Tibial artery (tissue), 4 donors: ENCODE measurements around the gene RUSC2.

Experiments used
- DNase-seq, 2 donors: peaks; one replicate each; pipeline ENCODE4 v3.0.0-alpha.2; 2019
- H3K27ac ChIP-seq, 2 donors: fragments of 200-600 bp; sonication (generic) in 1 of 2; 1 replicate in 1 of 2; 2 replicates in 1 of 2; pipeline ENCODE4 v1.5.1; 2018 to 2019; ENCODE audit warnings: mild to moderate bottlenecking in 1 of 2
- H3K27me3 ChIP-seq, 2 donors: fragments of 200-600 bp; sonication (generic) in 1 of 2; one replicate each; pipeline versions ENCODE4 v1.5.1 to v1.6.0; 2016 to 2019
- H3K36me3 ChIP-seq, 3 donors: fragments of 200-600 bp; sonication (generic) in 2 of 3; one replicate each; pipeline ENCODE4 v1.5.1; 2016 to 2019; ENCODE audit warnings: mild to moderate bottlenecking in 2 of 3
- H3K4me1 ChIP-seq, 4 donors: fragments of 200-600 bp; sonication (generic) in 2 of 4; 1 replicate in 3 of 4; 2 replicates in 1 of 4; pipeline ENCODE4 v1.5.1; 2016 to 2019
- H3K4me3 ChIP-seq, 2 donors: fragments of 200-600 bp; sonication (generic) in 1 of 2; 1 replicate in 1 of 2; 2 replicates in 1 of 2; pipeline ENCODE4 v1.5.1; 2018 to 2019; ENCODE audit warnings: mild to moderate bottlenecking in 2 of 2
- H3K9me3 ChIP-seq, 3 donors: fragments of 200-600 bp; sonication (generic) in 1 of 3; one replicate each; pipeline ENCODE4 v1.5.1; 2016 to 2019
- intact Hi-C: fragments of 100-400 bp; cut with DNase I; formaldehyde crosslinking; loops from one replicate; pipeline ENCODE4 v1.15.0; 2023; ENCODE audit warnings: low total_unique reads
- TF ChIP-seq, protein P1 (sequence below), 2 experiments: fragments of 200-600 bp in 1 of 2; fragments of 450-650 bp in 1 of 2; IDR thresholded peaks; one replicate each; pipeline ENCODE4 v1.5.1; 2017 to 2019; ENCODE audit warnings: antibody characterized with exemption in 2 of 2, mild to moderate bottlenecking in 1 of 2, moderate library complexity in 1 of 2

Gene RUSC2

GRCh38 chr9:35506359-35506758, 16.4 kb downstream of the RUSC2 start:
- intact Hi-C loops = no loop called here
- Histone ChIP-seq H3K4me1 (peaks cover 0 to 80% (median 28%) of the 10 kb centered on the region in 4 donors), H3K27me3 (no peaks in the 10 kb centered on the region), H3K36me3 (no peaks in the 10 kb centered on the region), H3K9me3 (no peaks in the 10 kb centered on the region), H3K4me3 (no peak overlapping the region), H3K27ac (no peak overlapping the region)
- TF ChIP-seq, protein P1, sequence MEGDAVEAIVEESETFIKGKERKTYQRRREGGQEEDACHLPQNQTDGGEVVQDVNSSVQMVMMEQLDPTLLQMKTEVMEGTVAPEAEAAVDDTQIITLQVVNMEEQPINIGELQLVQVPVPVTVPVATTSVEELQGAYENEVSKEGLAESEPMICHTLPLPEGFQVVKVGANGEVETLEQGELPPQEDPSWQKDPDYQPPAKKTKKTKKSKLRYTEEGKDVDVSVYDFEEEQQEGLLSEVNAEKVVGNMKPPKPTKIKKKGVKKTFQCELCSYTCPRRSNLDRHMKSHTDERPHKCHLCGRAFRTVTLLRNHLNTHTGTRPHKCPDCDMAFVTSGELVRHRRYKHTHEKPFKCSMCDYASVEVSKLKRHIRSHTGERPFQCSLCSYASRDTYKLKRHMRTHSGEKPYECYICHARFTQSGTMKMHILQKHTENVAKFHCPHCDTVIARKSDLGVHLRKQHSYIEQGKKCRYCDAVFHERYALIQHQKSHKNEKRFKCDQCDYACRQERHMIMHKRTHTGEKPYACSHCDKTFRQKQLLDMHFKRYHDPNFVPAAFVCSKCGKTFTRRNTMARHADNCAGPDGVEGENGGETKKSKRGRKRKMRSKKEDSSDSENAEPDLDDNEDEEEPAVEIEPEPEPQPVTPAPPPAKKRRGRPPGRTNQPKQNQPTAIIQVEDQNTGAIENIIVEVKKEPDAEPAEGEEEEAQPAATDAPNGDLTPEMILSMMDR (IDR thresholded peaks at IDR 0.05) = no peak
- no peak for DNase-seq

- no peak for DNase-seq
- H3K36me3 ChIP-seq = no peaks in the 10 kb centered on the region
- intact Hi-C loops = no loop called here
- H3K4me1 ChIP-seq = peaks cover 0 to 83% (median 32%) of the 10 kb centered on the region in 4 donors
- peak overlapping the region; percentile 77 to 87 for H3K27ac ChIP-seq
- H3K27me3 ChIP-seq = no peaks in the 10 kb centered on the region
- TF ChIP-seq, protein P1 (IDR thresholded peaks at IDR 0.05) = no peak
- no peaks in the 10 kb centered on the region for H3K9me3 ChIP-seq
- H3K4me3 ChIP-seq = no peak overlapping the region
These were observed 18.2 kb downstream of the RUSC2 start for GRCh38 chr9:35508069-35508468.

DNA sequence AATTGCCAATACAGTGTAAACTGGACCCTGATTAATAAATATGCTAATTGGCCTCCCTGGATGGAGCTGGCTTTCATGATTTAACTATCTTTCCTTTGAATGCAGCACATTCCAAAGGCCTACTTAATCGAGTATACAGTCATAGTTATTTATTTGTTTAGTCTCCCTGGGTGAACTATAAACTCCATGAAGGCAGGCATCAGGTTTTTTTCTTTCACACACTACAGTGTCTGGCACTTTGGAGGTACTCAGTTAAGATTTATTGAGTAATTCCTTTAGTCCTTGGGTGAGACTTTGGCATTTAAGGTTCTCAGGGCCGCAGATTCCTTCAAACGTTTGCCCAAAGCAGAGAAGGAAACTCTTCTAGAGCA, 20.5 kb downstream of the RUSC2 start:
- TF ChIP-seq, protein P1 (IDR thresholded peaks at IDR 0.05) = no peak
- no peak for DNase-seq
- H3K27ac ChIP-seq = peak overlapping the region; percentile 77 to 87
- intact Hi-C loops = no loop called here
- H3K27me3 ChIP-seq = no peaks in the 10 kb centered on the region
- H3K4me3 ChIP-seq = peak overlapping the region in 1 of 2 donors; percentile 7
- H3K36me3 ChIP-seq = no peaks in the 10 kb centered on the region
- no peaks in the 10 kb centered on the region for H3K9me3 ChIP-seq
- H3K4me1 ChIP-seq = peaks cover 0 to 94% (median 35%) of the 10 kb centered on the region in 4 donors

- no peaks in the 10 kb centered on the region for H3K27me3 ChIP-seq
- intact Hi-C loops = no loop called here
- no peaks in the 10 kb centered on the region for H3K9me3 ChIP-seq
- peaks cover 0 to 98% (median 35%) of the 10 kb centered on the region in 4 donors for H3K4me1 ChIP-seq
- H3K36me3 ChIP-seq = no peaks in the 10 kb centered on the region
- peak overlapping the region in 1 of 2 donors; percentile 7 for H3K4me3 ChIP-seq
- TF ChIP-seq, protein P1 (IDR thresholded peaks at IDR 0.05) = peak; percentile 29 to 47
- DNase-seq = peak; percentile 84 to 95
- H3K27ac ChIP-seq = peak overlapping the region; percentile 77 to 87
These were observed 21.0 kb downstream of the RUSC2 start for GRCh38 chr9:35510754-35511428.

GRCh38 chr9:35511453-35511852, 21.5 kb downstream of the RUSC2 start:
- intact Hi-C loops = no loop called here
- Histone ChIP-seq H3K9me3 (no peaks in the 10 kb centered on the region), H3K27me3 (no peaks in the 10 kb centered on the region), H3K27ac (peak overlapping the region; percentile 77 to 87), H3K36me3 (no peaks in the 10 kb centered on the region), H3K4me3 (peak overlapping the region in 1 of 2 donors; percentile 7), H3K4me1 (peaks cover 0 to 99% (median 38%) of the 10 kb centered on the region in 4 donors)
- DNase-seq = no peak
- TF ChIP-seq, protein P1 (IDR thresholded peaks at IDR 0.05) = no peak
